Body of pancreas (tissue), 4 donors: ENCODE measurements around the gene TNIP1.

Source experiments
- POLR2A ChIP-seq, 3 donors: fragments of 450-650 bp; IDR thresholded peaks; one replicate each; pipeline ENCODE4 v1.6.1; 2016; ENCODE audit warnings: antibody characterized with exemption in 3 of 3, mild to moderate bottlenecking in 2 of 3
- TF ChIP-seq, protein P1 (sequence below), 7 experiments: fragments of 450-650 bp in 4 of 7; fragments of 200-600 bp in 3 of 7; sonication (generic) in 3 of 7; IDR thresholded peaks; one replicate each; pipeline ENCODE4 v1.5.1; 2016 to 2019; ENCODE audit warnings: antibody characterized with exemption in 7 of 7

DNA sequence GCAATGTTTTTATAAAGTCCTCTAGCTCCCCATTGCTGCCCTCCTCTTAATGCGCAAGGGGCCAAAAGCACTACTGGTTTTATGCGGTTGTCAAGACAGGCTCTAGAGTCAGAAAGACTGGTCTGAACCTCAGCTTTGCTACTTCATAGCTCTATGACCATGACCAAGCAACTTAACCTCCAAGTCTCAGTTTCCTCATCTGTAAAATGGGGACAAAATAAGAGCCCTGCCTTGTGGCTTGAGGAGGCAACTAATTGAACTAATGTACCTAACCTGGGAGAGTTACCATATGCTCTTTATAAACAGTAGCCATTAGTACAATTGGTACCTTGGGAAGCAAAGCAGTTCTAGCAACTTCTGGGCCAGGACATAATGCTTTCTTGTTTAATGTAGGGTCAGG, 40.3 kb upstream of the TNIP1 start:
- TF ChIP-seq, protein P1, sequence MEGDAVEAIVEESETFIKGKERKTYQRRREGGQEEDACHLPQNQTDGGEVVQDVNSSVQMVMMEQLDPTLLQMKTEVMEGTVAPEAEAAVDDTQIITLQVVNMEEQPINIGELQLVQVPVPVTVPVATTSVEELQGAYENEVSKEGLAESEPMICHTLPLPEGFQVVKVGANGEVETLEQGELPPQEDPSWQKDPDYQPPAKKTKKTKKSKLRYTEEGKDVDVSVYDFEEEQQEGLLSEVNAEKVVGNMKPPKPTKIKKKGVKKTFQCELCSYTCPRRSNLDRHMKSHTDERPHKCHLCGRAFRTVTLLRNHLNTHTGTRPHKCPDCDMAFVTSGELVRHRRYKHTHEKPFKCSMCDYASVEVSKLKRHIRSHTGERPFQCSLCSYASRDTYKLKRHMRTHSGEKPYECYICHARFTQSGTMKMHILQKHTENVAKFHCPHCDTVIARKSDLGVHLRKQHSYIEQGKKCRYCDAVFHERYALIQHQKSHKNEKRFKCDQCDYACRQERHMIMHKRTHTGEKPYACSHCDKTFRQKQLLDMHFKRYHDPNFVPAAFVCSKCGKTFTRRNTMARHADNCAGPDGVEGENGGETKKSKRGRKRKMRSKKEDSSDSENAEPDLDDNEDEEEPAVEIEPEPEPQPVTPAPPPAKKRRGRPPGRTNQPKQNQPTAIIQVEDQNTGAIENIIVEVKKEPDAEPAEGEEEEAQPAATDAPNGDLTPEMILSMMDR (IDR thresholded peaks at IDR 0.05), result no peak
- TF ChIP-seq POLR2A (IDR thresholded peaks at IDR 0.05), result no peak
